ENCODE results near the gene BTBD9.

GRCh38 chr6:38336922-38337321 lies 302.8 kb downstream of the BTBD9 start:
- TF ChIP-seq POLR2AphosphoS5 (IDR thresholded peaks at IDR 0.05; ENCODE audit: insufficient read depth in 1 of 2, low read depth in 1 of 2) (no peak), POLR2A (IDR thresholded peaks at IDR 0.05) (no peak)
- TF ChIP-seq, protein P1, sequence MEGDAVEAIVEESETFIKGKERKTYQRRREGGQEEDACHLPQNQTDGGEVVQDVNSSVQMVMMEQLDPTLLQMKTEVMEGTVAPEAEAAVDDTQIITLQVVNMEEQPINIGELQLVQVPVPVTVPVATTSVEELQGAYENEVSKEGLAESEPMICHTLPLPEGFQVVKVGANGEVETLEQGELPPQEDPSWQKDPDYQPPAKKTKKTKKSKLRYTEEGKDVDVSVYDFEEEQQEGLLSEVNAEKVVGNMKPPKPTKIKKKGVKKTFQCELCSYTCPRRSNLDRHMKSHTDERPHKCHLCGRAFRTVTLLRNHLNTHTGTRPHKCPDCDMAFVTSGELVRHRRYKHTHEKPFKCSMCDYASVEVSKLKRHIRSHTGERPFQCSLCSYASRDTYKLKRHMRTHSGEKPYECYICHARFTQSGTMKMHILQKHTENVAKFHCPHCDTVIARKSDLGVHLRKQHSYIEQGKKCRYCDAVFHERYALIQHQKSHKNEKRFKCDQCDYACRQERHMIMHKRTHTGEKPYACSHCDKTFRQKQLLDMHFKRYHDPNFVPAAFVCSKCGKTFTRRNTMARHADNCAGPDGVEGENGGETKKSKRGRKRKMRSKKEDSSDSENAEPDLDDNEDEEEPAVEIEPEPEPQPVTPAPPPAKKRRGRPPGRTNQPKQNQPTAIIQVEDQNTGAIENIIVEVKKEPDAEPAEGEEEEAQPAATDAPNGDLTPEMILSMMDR (IDR thresholded peaks at IDR 0.05) = no peak

Measured in vagina (tissue), 2 donors.